ENCODE results near the gene PUS1. TPM values are rescaled to one million over a fixed set of nuclear protein-coding genes. Genes with fewer than 3 reads are reported as not detected.

PUS1 gene
- total and polyA plus RNA-seq, 5 experiments from 2014 or later, result 16.9 to 57.0 (median 35.1) TPM

GRCh38 chr12:131938082-131938481 lies 9.0 kb downstream of the PUS1 start:
- DNase-seq (no peak), ATAC-seq (no peak)
- H3K4me1 Mint-ChIP-seq, result no peaks in the 10 kb centered on the region
- H3K36me3 Mint-ChIP-seq, result peaks cover 0 to 69% (median 9%) of the 10 kb centered on the region in 3 donors
- H3K9me3 Mint-ChIP-seq, result no peaks in the 10 kb centered on the region
- no peaks in the 10 kb centered on the region for H3K27me3 Mint-ChIP-seq
- no peak overlapping the region for H3K4me3 Mint-ChIP-seq
- POLR2A ChIA-PET, result no interaction called here
- peak overlapping the region in 1 of 10 donors; percentile 35 for H3K27ac Mint-ChIP-seq

DNA sequence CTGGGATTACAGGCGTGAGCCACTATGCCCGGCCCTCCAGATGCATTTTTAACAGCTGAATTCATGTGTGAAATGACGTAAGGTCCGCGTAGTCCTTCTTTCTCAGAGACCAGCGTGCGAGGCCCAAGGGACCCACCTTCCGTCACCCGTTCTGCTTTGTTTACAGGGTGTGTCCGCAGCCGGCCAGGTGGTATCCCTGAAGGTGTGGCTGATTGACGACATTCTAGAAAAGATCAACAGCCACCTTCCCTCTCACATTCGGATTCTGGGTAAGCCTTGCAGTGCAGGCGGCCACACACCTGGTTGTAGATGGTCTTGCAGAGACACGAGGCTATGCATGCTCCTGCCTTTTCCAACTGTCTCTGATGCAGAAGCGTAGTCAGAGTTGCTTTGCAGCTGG lies 9.9 kb downstream of the PUS1 start:
- H3K27ac Mint-ChIP-seq, result peak overlapping the region in 1 of 10 donors; percentile 80
- H3K4me1 Mint-ChIP-seq, result no peaks in the 10 kb centered on the region
- H3K36me3 Mint-ChIP-seq, result peaks cover 0 to 65% (median 13%) of the 10 kb centered on the region in 3 donors
- ATAC-seq (no peak), DNase-seq (no peak)
- POLR2A ChIA-PET, result interaction anchor here (0.7 to 0.9 kb wide), 2 partner anchors 9 to 10 kb away, joined by 4 to 6 read pairs; partner anchors contain the start of gene PUS1
- H3K9me3 Mint-ChIP-seq, result no peaks in the 10 kb centered on the region
- no peaks in the 10 kb centered on the region for H3K27me3 Mint-ChIP-seq
- H3K4me3 Mint-ChIP-seq, result no peak overlapping the region

- ATAC-seq (no peak), DNase-seq (no peak)
- Mint-ChIP-seq H3K27me3 (no peaks in the 10 kb centered on the region), H3K4me3 (no peak overlapping the region), H3K27ac (peak overlapping the region in 2 of 10 donors; percentile 17 to 43), H3K9me3 (no peaks in the 10 kb centered on the region), H3K36me3 (peaks cover 0 to 61% (median 16%) of the 10 kb centered on the region in 3 donors), H3K4me1 (no peaks in the 10 kb centered on the region)
- POLR2A ChIA-PET, result no interaction called here
Measured at GRCh38 chr12:131940141-131940547, 11.1 kb downstream of the PUS1 start.

- H3K4me3 Mint-ChIP-seq, result no peak overlapping the region
- ATAC-seq (no peak), DNase-seq (no peak)
- peaks cover 0 to 55% (median 17%) of the 10 kb centered on the region in 3 donors for H3K36me3 Mint-ChIP-seq
- POLR2A ChIA-PET, result no interaction called here
- H3K27ac Mint-ChIP-seq, result peak overlapping the region in 2 of 10 donors; percentile 25 to 65
- H3K27me3 Mint-ChIP-seq, result no peaks in the 10 kb centered on the region
- no peaks in the 10 kb centered on the region for H3K9me3 Mint-ChIP-seq
- no peaks in the 10 kb centered on the region for H3K4me1 Mint-ChIP-seq
Measured at GRCh38 chr12:131941116-131941986, 12.3 kb downstream of the PUS1 start.

DNA sequence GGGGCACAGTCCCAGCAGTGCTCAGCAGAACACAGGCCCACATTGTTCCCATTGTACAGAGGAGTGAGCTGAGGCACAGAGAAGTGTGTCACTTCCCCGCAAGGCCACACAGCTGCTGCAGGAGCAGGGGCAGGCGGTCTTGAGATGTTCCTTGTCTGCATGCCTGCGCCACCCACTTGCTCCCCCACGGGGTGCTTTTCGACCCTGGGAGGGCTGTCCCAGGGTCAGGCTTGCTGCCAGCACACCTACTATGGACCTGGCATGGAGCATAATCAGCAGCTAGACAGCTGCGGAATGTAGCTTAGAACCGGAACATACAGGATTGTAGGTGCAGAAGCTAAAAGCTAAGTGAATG lies 12.9 kb downstream of the PUS1 start:
- H3K4me3 Mint-ChIP-seq, result no peak overlapping the region
- H3K27me3 Mint-ChIP-seq, result no peaks in the 10 kb centered on the region
- peaks cover 0 to 51% (median 17%) of the 10 kb centered on the region in 3 donors for H3K36me3 Mint-ChIP-seq
- POLR2A ChIA-PET, result interaction anchor here (0.5 to 1.0 kb wide), 2 partner anchors 10 to 17 kb away, joined by 3 read pairs; no protein-coding TSS in a partner anchor
- ATAC-seq, result no peak
- H3K27ac Mint-ChIP-seq, result no peak overlapping the region
- no peak for DNase-seq
- H3K9me3 Mint-ChIP-seq, result no peaks in the 10 kb centered on the region
- H3K4me1 Mint-ChIP-seq, result no peaks in the 10 kb centered on the region

DNA sequence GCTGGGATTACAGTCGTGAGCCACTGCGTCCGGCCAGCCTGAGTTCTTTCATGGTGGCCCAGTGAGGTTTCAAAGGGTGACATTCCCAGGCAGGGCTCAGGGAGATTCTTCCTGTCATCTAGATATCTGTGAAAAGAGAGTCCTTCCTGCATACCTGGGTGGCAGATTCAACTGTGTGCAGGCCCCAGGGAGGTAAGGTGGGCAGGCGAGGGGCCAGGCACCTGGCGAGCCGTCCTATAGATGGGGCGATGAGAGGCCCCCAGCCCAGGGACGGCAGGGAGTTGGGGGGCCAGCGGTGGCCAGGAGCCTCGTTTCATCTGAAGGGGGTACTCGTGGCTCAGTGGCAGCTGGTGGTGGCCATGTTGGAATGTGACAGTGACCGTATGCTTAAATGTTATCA lies 13.6 kb downstream of the PUS1 start:
- Mint-ChIP-seq H3K9me3 (no peaks in the 10 kb centered on the region), H3K4me1 (peaks cover 3 to 5% (median 5%) of the 10 kb centered on the region in 4 donors), H3K36me3 (peaks cover 0 to 47% (median 17%) of the 10 kb centered on the region in 3 donors), H3K4me3 (no peak overlapping the region), H3K27me3 (no peaks in the 10 kb centered on the region), H3K27ac (no peak overlapping the region)
- ATAC-seq, result no peak
- POLR2A ChIA-PET, result interaction anchor here (1.0 kb wide), 1 partner anchor 18 kb away, joined by 3 read pairs; no protein-coding TSS in a partner anchor
- no peak for DNase-seq

GRCh38 chr12:131943389-131943788 lies 14.3 kb downstream of the PUS1 start:
- H3K4me1 Mint-ChIP-seq, result peaks cover 7 to 12% (median 11%) of the 10 kb centered on the region in 4 donors
- H3K4me3 Mint-ChIP-seq, result no peak overlapping the region
- ATAC-seq (no peak), DNase-seq (no peak)
- no peaks in the 10 kb centered on the region for H3K9me3 Mint-ChIP-seq
- H3K36me3 Mint-ChIP-seq, result peaks cover 0 to 41% (median 17%) of the 10 kb centered on the region in 3 donors
- no peaks in the 10 kb centered on the region for H3K27me3 Mint-ChIP-seq
- POLR2A ChIA-PET, result no interaction called here
- H3K27ac Mint-ChIP-seq, result no peak overlapping the region

- H3K4me3 Mint-ChIP-seq, result no peak overlapping the region
- ATAC-seq (no peak), DNase-seq (no peak)
- peaks cover 0 to 41% (median 16%) of the 10 kb centered on the region in 3 donors for H3K36me3 Mint-ChIP-seq
- no peaks in the 10 kb centered on the region for H3K27me3 Mint-ChIP-seq
- no peak overlapping the region for H3K27ac Mint-ChIP-seq
- no peaks in the 10 kb centered on the region for H3K9me3 Mint-ChIP-seq
- H3K4me1 Mint-ChIP-seq, result peaks cover 10 to 17% (median 16%) of the 10 kb centered on the region in 4 donors
- POLR2A ChIA-PET, result interaction anchor here (0.7 kb wide), 2 partner anchors 13 to 320 kb away, joined by 4 read pairs; no protein-coding TSS in a partner anchor
Measured at GRCh38 chr12:131943876-131944275, 14.8 kb downstream of the PUS1 start.

- peaks cover 10 to 23% (median 19%) of the 10 kb centered on the region in 4 donors for H3K4me1 Mint-ChIP-seq
- H3K27ac Mint-ChIP-seq, result peak overlapping the region in 2 of 10 donors; percentile 57 to 89
- H3K9me3 Mint-ChIP-seq, result no peaks in the 10 kb centered on the region
- POLR2A ChIA-PET, result interaction anchor here (0.7 to 1.7 kb wide), 3 partner anchors 14 to 15 kb away, joined by 3 to 5 read pairs (median 4); no protein-coding TSS in a partner anchor
- no peaks in the 10 kb centered on the region for H3K27me3 Mint-ChIP-seq
- peaks cover 0 to 34% (median 15%) of the 10 kb centered on the region in 3 donors for H3K36me3 Mint-ChIP-seq
- H3K4me3 Mint-ChIP-seq, result no peak overlapping the region
- DNase-seq (no peak), ATAC-seq (no peak)
Measured at GRCh38 chr12:131944601-131945251, 15.7 kb downstream of the PUS1 start.

DNA sequence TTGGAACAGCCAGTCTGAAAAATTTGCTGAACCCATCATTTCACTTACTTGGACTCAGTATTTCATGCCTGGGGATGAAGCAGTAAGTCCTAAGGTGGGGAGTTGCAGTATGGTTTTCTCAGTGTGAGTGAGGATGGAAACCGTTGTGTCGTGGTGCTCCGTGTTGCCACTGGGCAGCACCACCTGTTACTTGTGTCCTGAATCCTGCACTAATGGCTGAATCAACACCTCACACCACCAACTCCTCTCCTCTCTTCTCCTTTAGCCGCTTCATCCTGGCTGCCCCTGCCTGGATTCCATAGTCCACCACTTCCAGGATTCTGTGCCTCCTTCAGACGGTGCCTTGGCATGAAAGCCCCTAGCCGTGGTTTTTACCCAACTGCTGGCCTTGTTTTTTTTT lies 17.7 kb downstream of the PUS1 start:
- peak overlapping the region in 3 of 10 donors; percentile 49 to 63 (median 56) for H3K27ac Mint-ChIP-seq
- POLR2A ChIA-PET, result interaction anchor here (0.6 to 1.7 kb wide), 2 partner anchors 17 to 27 kb away, joined by 5 read pairs; no protein-coding TSS in a partner anchor
- DNase-seq (no peak), ATAC-seq (no peak)
- H3K4me1 Mint-ChIP-seq, result peaks cover 10 to 36% (median 23%) of the 10 kb centered on the region in 4 donors
- H3K9me3 Mint-ChIP-seq, result no peaks in the 10 kb centered on the region
- H3K36me3 Mint-ChIP-seq, result peaks cover 0 to 17% (median 15%) of the 10 kb centered on the region in 3 donors
- H3K4me3 Mint-ChIP-seq, result no peak overlapping the region
- no peaks in the 10 kb centered on the region for H3K27me3 Mint-ChIP-seq

- H3K36me3 Mint-ChIP-seq, result peaks cover 0 to 12% (median 11%) of the 10 kb centered on the region in 3 donors
- no peak for DNase-seq
- no peak for ATAC-seq
- H3K27ac Mint-ChIP-seq, result peak overlapping the region; percentile 64 to 95 (median 90)
- POLR2A ChIA-PET, result no interaction called here
- no peaks in the 10 kb centered on the region for H3K9me3 Mint-ChIP-seq
- peaks cover 11 to 39% (median 26%) of the 10 kb centered on the region in 4 donors for H3K4me1 Mint-ChIP-seq
- H3K4me3 Mint-ChIP-seq, result peak overlapping the region in 1 of 10 donors; percentile 83
- no peaks in the 10 kb centered on the region for H3K27me3 Mint-ChIP-seq
Measured at GRCh38 chr12:131947482-131948027, 18.5 kb downstream of the PUS1 start.

DNA sequence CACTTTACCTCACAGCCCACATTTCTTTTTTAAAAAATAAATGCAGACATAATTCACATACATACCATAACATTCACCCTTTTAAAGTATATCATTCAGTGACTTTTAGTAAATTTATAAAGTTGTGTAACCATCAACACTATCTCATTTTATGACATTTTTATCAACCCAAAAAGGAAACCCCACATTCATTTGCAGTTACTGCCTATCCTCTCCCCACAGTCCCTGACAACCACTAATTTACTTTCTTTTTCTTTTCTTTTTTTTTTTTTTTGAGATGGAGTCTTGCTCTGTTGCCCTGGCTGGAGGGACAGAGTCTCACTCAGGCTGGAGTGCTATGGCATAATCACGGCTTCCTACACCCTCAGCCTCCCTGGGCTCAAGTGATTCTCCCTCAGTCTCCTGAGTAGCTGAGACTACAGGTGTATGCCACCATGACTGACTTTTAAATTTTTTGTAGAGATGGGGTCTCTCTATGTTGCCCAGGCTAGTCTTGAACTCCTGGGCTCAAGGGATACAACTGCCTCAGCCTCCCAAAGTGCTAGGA lies 19.2 kb downstream of the PUS1 start:
- Mint-ChIP-seq H3K4me3 (peak overlapping the region; percentile 56 to 89 (median 81)), H3K4me1 (peaks cover 17 to 45% (median 33%) of the 10 kb centered on the region in 4 donors), H3K27ac (peak overlapping the region; percentile 76 to 95 (median 93)), H3K27me3 (no peaks in the 10 kb centered on the region), H3K9me3 (no peaks in the 10 kb centered on the region), H3K36me3 (peaks cover 0 to 14% (median 12%) of the 10 kb centered on the region in 3 donors)
- no peak for ATAC-seq
- POLR2A ChIA-PET, result interaction anchor here (1.0 to 3.3 kb wide), 2 partner anchors 9 to 19 kb away, joined by 4 to 42 read pairs; partner anchors contain the start of gene PUS1
- peak in 2 of 10 donors; percentile 10 to 21 for DNase-seq
